GM12864 (cell line): ENCODE measurements around the gene CHP1.
A peak's percentile ranks its signal among the peaks of the same experiment; 100 is the strongest.
"Not testable (repeated sequence)": the region's sequence is repeated elsewhere in the genome, so short reads cannot be mapped to it uniquely, and the experiment has no call there.

Source experiments
- DNase-seq: peaks from one replicate; pipeline ENCODE4 v3.0.0-alpha.2; 2011; ENCODE audit warnings: low read depth
- H3K4me3 ChIP-seq: 2 replicates; pipeline ENCODE4 v1.5.1; 2011; ENCODE audit warnings: mild to moderate bottlenecking, low read depth, low read length, control low read depth
- CTCF ChIP-seq: IDR thresholded peaks from 2 replicates; pipeline ENCODE4 v1.5.1; 2011; ENCODE audit warnings: low read depth, mild to moderate bottlenecking, moderate library complexity, low read length, control low read depth, inconsistent platforms; ENCODE audit errors: missing control alignments

Gene CHP1

GRCh38 chr15:41269887-41270286 lies 38.8 kb downstream of the CHP1 start:
- TF ChIP-seq CTCF: no peak
- DNase-seq: no peak

GRCh38 chr15:41276831-41277230 lies 45.8 kb downstream of the CHP1 start:
- no peak for TF ChIP-seq CTCF
- no peak for DNase-seq
- no peak overlapping the region for H3K4me3 ChIP-seq

More at GRCh38 chr15:41269887-41270286, 38.8 kb downstream of the CHP1 start:
- H3K4me3 ChIP-seq: no peak overlapping the region

GRCh38 chr15:41278319-41278718 lies 47.3 kb downstream of the CHP1 start:
- H3K4me3 ChIP-seq: no peak overlapping the region
- DNase-seq: no peak
- TF ChIP-seq CTCF: no peak

GRCh38 chr15:41279535-41280283 lies 48.6 kb downstream of the CHP1 start:
- TF ChIP-seq CTCF: no peak
- no peak for DNase-seq
- no peak overlapping the region for H3K4me3 ChIP-seq

- no peak for TF ChIP-seq CTCF
- DNase-seq: no peak
- H3K4me3 ChIP-seq: no peak overlapping the region
Observed at GRCh38 chr15:41281236-41281635, 50.2 kb downstream of the CHP1 start.

GRCh38 chr15:41282436-41282835 lies 51.4 kb downstream of the CHP1 start:
- not testable (repeated sequence) for DNase-seq, H3K4me3 ChIP-seq

GRCh38 chr15:41282980-41283652 lies 52.0 kb downstream of the CHP1 start:
- DNase-seq: not testable (repeated sequence)
- H3K4me3 ChIP-seq: peak overlapping the region; percentile 100

- peak; percentile 99 for DNase-seq
- peak overlapping the region; percentile 100 for H3K4me3 ChIP-seq
- no peak for TF ChIP-seq CTCF
Observed at GRCh38 chr15:41283653-41284426, 52.8 kb downstream of the CHP1 start.
